GM20000 (cell line): ENCODE data around the gene LOXL3.

Experiments used
- DNase-seq: peaks from one replicate; pipeline ENCODE4 v3.0.0; 2012; ENCODE audit warnings: low spot score
- TF ChIP-seq, protein P1 (sequence below): IDR thresholded peaks from 2 replicates; pipeline ENCODE4 v1.5.1; 2012; ENCODE audit warnings: mild to moderate bottlenecking, control low read depth; ENCODE audit errors: extremely low read depth, missing control alignments

The LOXL3 gene

DNA sequence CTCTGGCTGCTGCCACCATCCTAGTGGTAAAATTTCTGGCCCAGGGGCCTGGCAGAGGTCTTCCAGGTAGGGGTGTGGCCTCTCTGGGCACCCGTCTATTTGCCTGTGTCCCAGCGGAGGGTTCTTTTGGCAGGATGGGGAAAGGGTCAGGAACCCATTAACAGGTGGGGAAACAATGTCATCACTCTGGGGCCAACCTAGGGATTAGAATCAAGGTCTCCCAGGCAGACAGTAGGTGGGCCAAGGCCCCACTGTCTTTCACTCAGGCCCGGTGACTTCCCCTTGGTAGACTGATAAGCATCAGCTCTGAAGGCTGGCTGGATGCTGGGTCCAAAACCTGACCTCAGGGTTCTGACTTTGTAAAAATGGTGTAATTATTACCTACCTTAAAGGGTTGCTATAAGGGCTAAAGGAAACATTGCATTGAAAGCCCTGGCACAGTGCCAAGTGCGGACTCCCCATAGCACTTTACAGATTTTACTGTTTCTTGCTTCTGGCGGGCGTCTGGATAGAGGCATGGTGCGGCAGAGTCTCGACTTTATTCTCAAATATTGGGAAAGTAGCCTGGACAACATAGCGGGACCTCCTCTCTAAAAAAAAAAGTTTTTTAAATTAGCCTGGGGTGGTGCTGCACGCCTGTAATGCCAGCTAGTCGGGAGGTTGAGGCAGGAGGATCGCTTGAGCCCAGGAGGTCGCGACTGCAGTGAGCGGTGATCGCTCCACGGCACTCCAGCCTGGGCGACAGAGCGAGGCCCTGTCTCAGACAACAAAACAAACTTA, 56.6 kb downstream of the LOXL3 start:
- DNase-seq = no peak
- TF ChIP-seq, protein P1, sequence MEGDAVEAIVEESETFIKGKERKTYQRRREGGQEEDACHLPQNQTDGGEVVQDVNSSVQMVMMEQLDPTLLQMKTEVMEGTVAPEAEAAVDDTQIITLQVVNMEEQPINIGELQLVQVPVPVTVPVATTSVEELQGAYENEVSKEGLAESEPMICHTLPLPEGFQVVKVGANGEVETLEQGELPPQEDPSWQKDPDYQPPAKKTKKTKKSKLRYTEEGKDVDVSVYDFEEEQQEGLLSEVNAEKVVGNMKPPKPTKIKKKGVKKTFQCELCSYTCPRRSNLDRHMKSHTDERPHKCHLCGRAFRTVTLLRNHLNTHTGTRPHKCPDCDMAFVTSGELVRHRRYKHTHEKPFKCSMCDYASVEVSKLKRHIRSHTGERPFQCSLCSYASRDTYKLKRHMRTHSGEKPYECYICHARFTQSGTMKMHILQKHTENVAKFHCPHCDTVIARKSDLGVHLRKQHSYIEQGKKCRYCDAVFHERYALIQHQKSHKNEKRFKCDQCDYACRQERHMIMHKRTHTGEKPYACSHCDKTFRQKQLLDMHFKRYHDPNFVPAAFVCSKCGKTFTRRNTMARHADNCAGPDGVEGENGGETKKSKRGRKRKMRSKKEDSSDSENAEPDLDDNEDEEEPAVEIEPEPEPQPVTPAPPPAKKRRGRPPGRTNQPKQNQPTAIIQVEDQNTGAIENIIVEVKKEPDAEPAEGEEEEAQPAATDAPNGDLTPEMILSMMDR = no peak

DNA sequence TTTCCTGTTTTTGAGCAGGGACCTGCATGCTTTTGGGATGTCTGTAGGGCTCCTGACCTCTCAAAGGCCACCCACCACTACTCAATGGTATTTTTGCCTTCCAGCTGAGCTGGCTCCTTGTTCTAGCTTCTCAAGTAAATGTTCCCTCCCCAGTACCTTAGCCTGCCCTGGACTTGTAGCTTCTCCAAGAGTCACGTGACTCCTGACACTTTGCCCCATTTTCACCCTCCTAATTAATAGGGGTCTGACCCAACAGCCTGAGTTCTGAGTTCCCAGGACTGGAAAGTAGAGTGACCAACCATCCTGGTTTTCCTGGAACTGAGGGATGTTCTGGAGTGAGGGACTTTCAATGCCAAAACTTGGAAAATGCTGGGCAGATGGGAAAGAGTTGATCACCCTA, 58.3 kb downstream of the LOXL3 start:
- no peak for DNase-seq
- TF ChIP-seq, protein P1 = no peak

DNA sequence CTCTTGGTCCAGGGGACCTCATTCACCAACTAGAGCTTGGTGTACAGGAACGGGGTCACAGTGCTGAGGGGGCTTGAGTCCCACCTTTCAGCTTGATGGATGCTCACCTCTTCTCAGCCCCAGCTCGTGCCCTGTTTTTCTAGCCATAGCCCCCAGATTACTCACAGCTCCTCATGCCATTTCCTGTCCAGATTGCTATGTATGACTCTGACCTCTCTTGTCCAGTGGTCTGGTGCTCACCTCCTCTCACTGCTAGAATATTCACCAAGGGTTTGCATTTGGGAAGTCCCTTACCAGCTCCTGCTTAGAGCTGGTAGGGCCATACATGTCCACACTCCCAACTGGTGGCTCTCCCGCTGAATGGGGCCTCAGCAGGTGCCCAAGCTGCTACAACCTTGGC, 60.2 kb downstream of the LOXL3 start:
- TF ChIP-seq, protein P1 = no peak
- no peak for DNase-seq

DNA sequence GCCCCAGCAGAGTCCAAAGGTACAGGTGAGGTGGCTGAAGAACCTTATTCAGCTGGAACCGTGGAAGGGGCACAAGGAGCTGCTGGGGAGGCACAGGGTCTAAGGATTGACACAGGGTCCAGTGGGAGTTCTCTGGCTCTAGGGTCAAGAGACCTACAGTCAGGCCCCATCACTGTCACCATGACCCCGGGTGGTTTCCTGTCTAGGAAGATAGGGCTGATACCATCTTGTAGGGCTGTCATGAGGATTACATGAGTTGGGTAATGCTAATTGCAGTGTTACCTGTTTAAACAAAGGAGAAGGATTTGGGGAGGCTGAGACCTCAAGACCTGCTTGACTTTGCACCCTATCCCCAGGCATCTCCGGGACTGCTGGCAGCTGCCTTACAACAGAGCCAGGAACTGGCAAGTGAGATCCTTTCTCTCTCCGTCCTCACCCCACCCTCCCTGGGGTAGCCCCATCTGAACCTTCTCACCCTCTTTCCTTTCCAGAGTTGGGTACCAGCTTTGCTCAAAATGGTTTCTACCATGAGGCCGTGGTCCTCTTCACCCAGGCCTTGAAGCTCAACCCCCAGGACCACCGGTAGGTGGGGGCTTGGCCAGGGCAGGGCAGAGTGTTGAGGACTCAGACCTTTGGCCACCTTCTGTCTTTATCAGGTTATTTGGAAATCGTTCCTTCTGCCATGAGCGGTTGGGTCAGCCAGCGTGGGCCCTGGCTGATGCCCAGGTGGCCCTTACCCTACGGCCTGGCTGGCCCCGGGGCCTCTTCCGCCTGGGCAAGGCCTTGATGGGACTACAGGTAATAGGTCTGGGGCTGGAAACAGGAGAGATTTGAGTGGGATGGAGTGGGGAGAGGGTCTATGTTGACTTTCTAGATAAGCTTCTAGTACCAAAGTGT, 61.8 kb downstream of the LOXL3 start:
- no peak for DNase-seq
- TF ChIP-seq, protein P1 = no peak

DNA sequence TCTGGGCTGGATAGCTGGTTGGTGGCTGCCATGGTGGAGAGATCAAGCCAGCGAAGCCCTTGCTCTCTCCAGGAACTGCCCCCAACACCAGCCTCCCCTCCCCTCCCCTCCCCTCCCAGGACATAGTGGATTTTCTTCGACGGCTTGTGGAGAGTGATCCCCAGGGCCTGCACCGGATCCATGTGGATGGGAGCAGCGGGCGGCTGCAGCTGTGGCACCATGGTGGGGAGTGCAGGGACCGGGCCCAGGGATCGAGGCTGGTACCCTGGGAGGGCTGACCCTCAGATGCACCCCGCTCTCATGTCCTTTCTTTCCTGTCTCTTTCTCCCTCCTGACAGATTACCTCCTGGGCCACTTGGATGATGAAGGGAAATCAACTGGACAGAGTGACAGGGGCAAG, 63.8 kb downstream of the LOXL3 start:
- DNase-seq = no peak
- TF ChIP-seq, protein P1 = no peak

DNA sequence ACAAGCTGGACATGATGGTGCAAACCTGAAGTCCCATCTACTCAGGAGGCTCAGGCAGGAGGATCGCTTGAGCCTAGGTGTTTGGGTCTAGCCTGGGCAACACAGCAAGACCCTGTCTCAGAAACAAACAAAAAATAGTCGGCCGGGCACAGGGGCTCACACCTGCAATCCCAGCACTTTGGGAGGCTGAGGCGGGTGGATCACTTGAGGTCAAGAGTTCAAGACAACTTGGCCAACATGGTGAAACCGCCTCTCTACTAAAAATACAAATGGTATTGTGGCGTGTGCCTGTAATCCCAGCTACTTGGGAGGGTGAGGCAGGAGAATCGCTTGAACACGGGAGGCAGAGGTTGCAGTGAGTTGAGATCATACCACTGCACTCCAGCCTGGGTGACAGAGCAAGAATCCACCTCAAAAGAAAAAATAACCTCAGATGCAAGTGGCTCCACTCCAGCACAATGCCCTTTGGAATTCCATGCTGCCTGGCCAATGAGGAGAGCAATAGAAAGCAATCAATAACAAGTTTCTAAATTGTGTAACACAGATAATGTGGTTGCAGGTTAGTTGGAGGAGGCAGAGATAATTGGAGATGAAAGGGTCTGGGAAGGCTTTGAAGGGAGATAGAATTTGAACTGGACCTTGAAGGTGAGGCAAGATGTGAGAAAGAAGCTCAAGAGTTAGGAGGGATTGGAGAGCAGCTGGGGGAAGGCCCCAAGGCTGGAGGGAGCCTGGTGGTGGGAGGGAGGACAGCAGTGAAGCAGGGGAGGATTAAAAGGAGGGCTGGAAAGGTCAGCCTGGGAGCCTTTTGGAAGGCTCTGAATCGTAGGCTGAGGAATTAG, 64.9 kb downstream of the LOXL3 start:
- TF ChIP-seq, protein P1 = no peak
- no peak for DNase-seq
